ENCODE results near the gene CYTH2. TPM values are rescaled to one million over a fixed set of nuclear protein-coding genes. Genes with fewer than 3 reads are reported as not detected.

Gene CYTH2
- total and polyA plus RNA-seq, 2 of the 8 experiments (the other 6 are each of a cell fraction or from before 2014, with no cell fraction given): 43.7 to 71.4 TPM

- no peak for TF ChIP-seq NANOG (IDR thresholded peaks at IDR 0.05; ENCODE audit: insufficient read depth, low read depth, low read length, poor library complexity, severe bottlenecking)
Observed at GRCh38 chr19:48497728-48498594, 28.8 kb downstream of the CYTH2 start (continued).
